PFSK-1 (cell line): ENCODE data around the gene IGFN1.

Source experiments
- POLR2AphosphoS5 ChIP-seq: IDR thresholded peaks from 2 replicates; pipeline ENCODE4 v1.6.1; 2012; ENCODE audit warnings: low read depth, mild to moderate bottlenecking, control low read depth, low read length, moderate library complexity
- REST ChIP-seq, 2 experiments: IDR thresholded peaks; 2 replicates each; pipeline versions ENCODE4 v1.6.1 to v1.8.0; 2011 to 2012; ENCODE audit warnings: low read depth in 2 of 2, low read length in 2 of 2, control low read depth in 1 of 2, inconsistent platforms in 1 of 2, mild to moderate bottlenecking in 1 of 2, moderate library complexity in 1 of 2; ENCODE audit not compliant: insufficient read depth in 1 of 2
- SIN3A ChIP-seq: IDR thresholded peaks from 2 replicates; pipeline ENCODE4 v1.6.1; 2012; ENCODE audit warnings: mild to moderate bottlenecking, low read length, moderate library complexity, borderline replicate concordance; ENCODE audit not compliant: insufficient read depth
- TAF1 ChIP-seq: IDR thresholded peaks from 2 replicates; pipeline ENCODE4 v1.6.1; 2012; ENCODE audit warnings: low read length, control low read depth, borderline replicate concordance; ENCODE audit not compliant: insufficient read depth

- TF ChIP-seq POLR2AphosphoS5: no peak
- no peak for TF ChIP-seq SIN3A
- TF ChIP-seq TAF1: no peak
- TF ChIP-seq REST (IDR thresholded peaks at IDR 0.05; ENCODE audit: insufficient read depth in 1 of 2, low read depth in 2 of 2, low read length in 2 of 2): no peak
These were observed 41.2 kb upstream of the IGFN1 start for GRCh38 chr1:201149400-201149799.
